Measurements from ENCODE around the gene TMIGD1. TPM values are rescaled to one million over a fixed set of nuclear protein-coding genes. Genes with fewer than 3 reads are reported as not detected.

Gene TMIGD1, protein sequence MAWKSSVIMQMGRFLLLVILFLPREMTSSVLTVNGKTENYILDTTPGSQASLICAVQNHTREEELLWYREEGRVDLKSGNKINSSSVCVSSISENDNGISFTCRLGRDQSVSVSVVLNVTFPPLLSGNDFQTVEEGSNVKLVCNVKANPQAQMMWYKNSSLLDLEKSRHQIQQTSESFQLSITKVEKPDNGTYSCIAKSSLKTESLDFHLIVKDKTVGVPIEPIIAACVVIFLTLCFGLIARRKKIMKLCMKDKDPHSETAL
- total RNA-seq: not detected
- long read RNA-seq: 0 reads

GRCh38 chr17:30333503-30334360, at the start of gene TMIGD1:
TMIGD1 (minus strand) TSS chr17:30334057; CDS start chr17:30332133, 1,924 bp downstream.
- intact Hi-C loops (cut with DNase I): no loop called here
- DNase-seq (ENCODE audit: low spot score): no peak

- intact Hi-C loops (cut with DNase I): no loop called here
- no peak for DNase-seq (ENCODE audit: low spot score)
Measured at GRCh38 chr17:30382345-30382744, 48.5 kb upstream of the TMIGD1 start.

GRCh38 chr17:30381340-30381659, 47.4 kb upstream of the TMIGD1 start:
- intact Hi-C loops (cut with DNase I): no loop called here
- DNase-seq (ENCODE audit: low spot score): no peak

GRCh38 chr17:30380643-30381339, 46.9 kb upstream of the TMIGD1 start:
- no peak for DNase-seq (ENCODE audit: low spot score)
- intact Hi-C loops (cut with DNase I): no loop called here

DNA sequence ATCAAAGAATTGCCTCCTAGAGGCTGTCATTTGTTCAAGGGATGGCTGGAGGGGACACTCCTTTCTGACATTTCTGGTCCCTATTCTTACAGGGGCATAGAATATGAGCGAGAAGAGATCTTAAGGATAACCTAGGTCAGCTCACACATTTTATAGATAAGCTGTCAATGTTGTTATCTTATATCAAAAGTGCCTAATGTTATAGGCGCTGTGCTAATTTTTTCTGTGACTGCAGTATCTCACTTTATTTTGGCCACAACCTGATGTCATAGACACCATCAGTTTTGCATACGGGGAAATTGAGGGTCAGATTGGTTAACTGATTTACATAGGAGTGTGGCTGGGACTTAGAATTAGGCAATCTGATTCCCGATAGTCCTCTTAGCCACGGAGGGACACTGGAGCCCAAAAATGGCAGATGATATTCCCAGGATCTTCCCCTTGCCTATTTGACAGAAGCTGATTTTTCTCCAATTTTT, 46.1 kb upstream of the TMIGD1 start:
- no peak for DNase-seq (ENCODE audit: low spot score)
- intact Hi-C loops (cut with DNase I): loop anchor here (2.0 to 5.0 kb wide), 3 partner anchors 39 to 97 kb away; partner anchors contain the start of genes BLMH and GOSR1

DNA sequence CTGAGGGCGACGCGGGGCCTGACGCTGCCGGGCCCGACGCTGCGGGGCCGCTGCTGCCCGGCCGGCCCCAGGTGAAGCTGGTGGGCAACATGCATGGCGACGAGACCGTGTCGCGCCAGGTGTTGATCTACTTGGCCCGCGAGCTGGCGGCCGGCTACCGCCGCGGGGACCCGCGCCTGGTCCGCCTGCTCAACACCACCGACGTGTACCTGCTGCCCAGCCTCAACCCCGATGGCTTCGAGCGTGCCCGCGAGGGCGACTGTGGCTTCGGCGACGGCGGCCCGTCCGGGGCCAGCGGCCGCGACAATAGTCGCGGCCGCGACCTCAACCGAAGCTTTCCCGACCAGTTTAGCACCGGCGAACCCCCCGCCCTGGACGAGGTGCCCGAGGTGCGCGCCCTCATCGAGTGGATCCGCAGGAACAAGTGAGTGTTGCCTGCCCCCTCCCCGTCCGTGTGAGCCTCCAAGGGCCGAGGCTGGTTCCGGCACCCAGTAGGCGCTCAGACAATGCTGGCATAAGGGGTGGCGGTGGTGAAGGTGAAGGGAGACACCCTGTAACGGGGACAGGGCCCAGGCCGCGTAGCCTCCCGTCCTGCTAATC, 45.5 kb upstream of the TMIGD1 start:
- intact Hi-C loops (cut with DNase I): loop anchor here (2.0 to 5.0 kb wide), 3 partner anchors 39 to 98 kb away; partner anchors contain the start of genes BLMH and GOSR1
- peak; percentile 81 for DNase-seq (ENCODE audit: low spot score)

DNA sequence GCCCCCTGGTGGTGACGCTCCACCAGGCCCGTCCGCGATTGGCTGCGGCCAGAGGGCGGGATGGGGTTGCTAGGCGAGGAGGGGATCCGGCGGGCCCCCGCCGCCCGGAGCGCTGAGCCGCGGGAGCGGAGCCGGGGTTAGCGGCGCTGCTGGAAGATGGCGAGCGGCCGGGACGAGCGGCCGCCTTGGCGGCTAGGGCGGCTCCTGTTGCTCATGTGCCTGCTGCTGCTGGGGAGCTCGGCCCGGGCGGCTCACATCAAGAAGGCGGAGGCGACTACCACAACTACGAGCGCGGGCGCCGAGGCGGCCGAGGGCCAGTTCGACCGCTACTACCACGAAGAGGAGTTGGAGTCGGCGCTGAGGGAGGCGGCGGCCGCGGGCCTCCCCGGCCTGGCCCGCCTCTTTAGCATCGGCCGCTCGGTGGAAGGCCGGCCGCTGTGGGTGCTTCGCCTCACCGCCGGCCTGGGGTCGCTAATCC, 45.0 kb upstream of the TMIGD1 start, which contains the start of gene CPD:
TSS of gene CPD (plus strand) at position 103 of the 478 bp plus-strand sequence. CDS start at position 157, 54 bp downstream.
- intact Hi-C loops (cut with DNase I): loop anchor here (2.0 to 5.0 kb wide), 3 partner anchors 38 to 98 kb away; partner anchors contain the start of genes BLMH and GOSR1
- peak; percentile 99 for DNase-seq (ENCODE audit: low spot score)

GRCh38 chr17:30378241-30378824, 44.5 kb upstream of the TMIGD1 start:
- intact Hi-C loops (cut with DNase I): loop anchor here (2.0 to 5.0 kb wide), 3 partner anchors 38 to 99 kb away; partner anchors contain the start of genes BLMH and GOSR1
- no peak for DNase-seq (ENCODE audit: low spot score)

DNA sequence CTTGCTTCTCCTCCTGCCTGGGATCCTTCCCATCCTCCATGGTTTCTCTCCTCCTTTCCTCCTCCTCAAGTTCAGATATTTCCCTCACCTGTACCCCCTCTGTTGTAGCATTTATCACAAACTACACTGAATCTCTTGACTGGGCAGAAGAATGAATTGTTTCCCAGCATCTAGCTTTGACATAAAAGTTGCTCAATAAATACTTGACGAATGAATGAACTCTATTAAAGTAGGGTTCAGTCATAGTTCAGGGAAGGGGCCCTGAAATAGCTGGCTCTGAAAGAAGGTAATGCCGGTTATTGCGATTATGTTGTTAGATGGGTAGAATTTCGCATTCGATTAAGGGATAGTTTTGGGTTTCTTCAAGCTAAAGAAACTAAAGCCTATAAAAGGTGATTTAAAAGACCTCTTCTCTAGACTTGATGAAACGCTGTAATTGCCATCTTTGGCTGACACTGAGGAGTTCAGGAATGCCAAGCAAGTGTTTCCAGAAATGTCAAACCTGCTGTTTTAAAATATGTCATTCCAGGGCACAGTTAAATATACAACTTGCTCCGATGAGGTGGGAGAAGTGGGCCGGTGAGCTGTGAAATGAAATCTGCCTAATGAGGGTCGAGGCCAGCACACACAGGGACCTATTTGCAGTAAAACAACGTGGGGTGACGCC, 43.9 kb upstream of the TMIGD1 start:
- intact Hi-C loops (cut with DNase I): loop anchor here (2.0 to 5.0 kb wide), 3 partner anchors 37 to 100 kb away; partner anchors contain the start of genes BLMH and GOSR1
- DNase-seq (ENCODE audit: low spot score): no peak

DNA sequence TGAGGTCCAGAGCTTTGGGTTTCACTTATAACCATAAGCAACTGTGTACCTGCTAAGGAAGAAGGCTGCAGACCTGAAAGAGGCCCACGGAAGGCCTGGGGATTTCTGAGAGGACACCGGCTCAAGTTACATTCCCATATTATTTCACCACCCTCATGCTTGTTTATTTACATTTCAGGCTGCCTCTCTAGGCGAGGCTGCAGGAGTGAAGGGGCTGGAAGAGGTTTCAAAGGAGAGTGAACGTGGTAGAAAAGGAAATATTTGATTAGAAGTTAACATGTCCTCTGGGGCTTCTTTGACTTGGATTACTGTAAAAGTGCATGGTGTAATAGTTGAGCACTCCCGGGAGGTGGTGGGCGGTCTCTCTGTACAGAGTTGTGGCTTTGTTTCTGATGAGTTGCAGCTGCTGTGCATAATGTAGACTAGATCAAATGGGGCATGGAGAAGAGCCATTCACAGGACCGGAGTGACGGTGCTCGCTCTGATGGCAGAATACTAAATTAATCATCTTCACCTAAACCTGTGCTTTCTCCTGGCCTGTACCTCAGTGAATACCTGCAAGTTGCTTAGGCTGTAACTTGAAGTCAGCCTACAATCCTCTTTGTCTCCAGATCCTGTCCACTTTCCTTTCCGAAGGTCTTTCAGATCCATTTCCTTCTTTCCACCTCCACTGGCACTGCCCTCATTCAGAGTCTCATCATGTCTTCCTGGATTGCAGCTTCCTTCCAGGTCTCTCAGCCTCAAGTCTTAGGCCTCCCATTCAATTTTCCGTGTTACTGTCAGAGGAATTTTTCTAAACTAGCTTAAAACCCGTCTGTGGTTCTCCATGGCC, 43.0 kb upstream of the TMIGD1 start:
- no peak for DNase-seq (ENCODE audit: low spot score)
- intact Hi-C loops (cut with DNase I): loop anchor here (5.0 kb wide), 2 partner anchors 85 to 100 kb away; partner anchors contain the start of genes BLMH and GOSR1

DNA sequence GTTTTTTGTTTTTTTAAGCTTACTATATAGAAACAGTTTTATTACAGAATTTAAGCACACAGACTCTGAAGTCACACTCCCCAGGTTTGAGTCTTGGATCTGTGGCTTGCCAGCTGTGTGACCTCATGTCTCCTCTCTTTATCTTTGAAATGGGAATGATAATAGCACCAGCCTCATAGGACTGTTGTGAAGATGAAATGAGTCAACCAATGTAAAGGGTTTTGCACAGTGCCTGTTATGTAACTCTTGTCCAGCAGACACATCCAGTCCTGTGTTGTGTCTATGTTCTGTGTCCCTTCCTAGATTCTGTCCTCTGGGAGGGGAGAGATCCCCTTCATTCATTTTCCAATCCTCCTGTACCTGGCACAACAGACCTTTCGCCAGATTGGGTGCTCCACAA, 41.8 kb upstream of the TMIGD1 start:
- intact Hi-C loops (cut with DNase I): loop anchor here (5.0 kb wide), 2 partner anchors 83 to 102 kb away; partner anchors contain the start of genes BLMH and GOSR1
- no peak for DNase-seq (ENCODE audit: low spot score)

DNA sequence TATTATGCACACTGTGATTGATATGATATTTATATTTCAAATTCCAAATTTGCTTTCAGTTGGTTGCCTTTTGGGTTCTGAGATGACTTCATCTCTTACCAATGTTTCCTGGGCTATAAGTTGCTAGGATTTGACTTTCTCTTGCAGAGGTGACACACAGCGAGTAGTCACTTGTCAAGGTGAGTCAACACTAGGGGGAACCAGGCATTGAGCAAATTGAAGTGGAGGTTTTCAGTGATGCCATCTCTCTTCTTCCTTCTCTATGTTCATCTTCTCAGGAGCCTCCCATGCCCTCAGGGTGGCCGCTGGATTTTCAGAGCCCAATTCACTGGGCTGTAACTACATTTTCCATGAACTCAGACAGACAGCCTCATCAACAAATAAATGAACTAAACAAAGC, 38.9 kb upstream of the TMIGD1 start:
- intact Hi-C loops (cut with DNase I): no loop called here
- no peak for DNase-seq (ENCODE audit: low spot score)

GRCh38 chr17:30369995-30370394, 36.1 kb upstream of the TMIGD1 start:
- intact Hi-C loops (cut with DNase I): no loop called here
- no peak for DNase-seq (ENCODE audit: low spot score)

GRCh38 chr17:30368912-30369720, 35.3 kb upstream of the TMIGD1 start:
- intact Hi-C loops (cut with DNase I): no loop called here

DNA sequence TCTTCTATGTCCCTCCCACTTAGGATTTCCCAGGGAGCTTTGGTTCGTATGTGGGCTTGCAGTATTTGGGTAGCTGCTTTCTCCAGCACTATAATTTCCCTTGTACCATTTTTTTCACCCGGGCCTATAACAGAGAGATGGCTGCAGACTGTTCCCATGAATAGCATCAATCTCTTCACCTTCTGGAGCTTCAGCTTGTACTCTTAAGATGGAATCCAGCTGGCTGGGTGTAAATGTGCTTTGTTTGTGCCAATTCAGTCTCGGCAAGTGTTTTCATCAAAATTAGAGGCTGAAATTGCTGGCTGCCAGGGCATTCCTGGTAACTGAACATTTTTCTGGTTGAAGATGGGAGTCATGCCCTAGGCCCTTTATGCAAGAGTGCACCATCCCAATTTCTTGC, 32.7 kb upstream of the TMIGD1 start:
- DNase-seq (ENCODE audit: low spot score): no peak

More at GRCh38 chr17:30368912-30369720, 35.3 kb upstream of the TMIGD1 start:
- DNase-seq (ENCODE audit: low spot score): no peak

DNA sequence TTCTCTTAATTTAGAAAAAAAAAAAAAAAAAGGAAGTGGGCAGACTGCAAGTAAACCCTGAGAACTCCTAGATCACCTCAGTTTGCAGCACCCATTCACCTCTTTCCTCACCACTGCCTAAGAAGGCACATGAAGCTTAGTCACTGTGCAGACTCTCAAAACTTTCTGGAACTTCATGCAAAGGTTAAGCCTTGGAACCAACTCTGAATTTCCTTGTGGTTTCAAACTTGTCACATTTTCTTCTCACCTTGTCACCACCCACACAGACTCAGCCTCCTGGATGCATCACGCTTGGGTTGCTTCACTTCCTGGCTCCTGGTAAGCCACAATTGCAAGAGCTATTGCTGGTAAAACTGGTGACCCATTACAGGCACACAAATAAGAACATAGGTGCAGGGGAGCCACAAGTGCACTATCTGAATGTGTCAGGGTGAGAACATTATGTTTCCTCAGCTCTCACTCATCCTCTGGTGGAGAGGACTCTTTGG, 29.9 kb upstream of the TMIGD1 start:
- DNase-seq (ENCODE audit: low spot score): peak; percentile 80
- intact Hi-C loops (cut with DNase I): no loop called here

More for the DNA sequence above, 32.7 kb upstream of the TMIGD1 start:
- intact Hi-C loops (cut with DNase I): no loop called here

Data from cardiac septum (tissue), 1 donor.